GM23248 (cell line): ENCODE measurements around the gene VSTM2B.

Experiments
- EZH2 ChIP-seq: fragments of 200-600 bp; sonication (generic); IDR thresholded peaks from 2 replicates; pipeline ENCODE4 v1.6.1; 2018; ENCODE audit warnings: antibody characterized with exemption, mild to moderate bottlenecking; ENCODE audit not compliant: insufficient read depth, poor library complexity, severe bottlenecking
- EZH2phosphoT487 ChIP-seq: fragments of 200-600 bp; sonication (generic); IDR thresholded peaks from 2 replicates; pipeline ENCODE4 v1.6.1; 2018; ENCODE audit warnings: antibody characterized with exemption, moderate library complexity, mild to moderate bottlenecking, low read depth; ENCODE audit not compliant: insufficient read depth

DNA sequence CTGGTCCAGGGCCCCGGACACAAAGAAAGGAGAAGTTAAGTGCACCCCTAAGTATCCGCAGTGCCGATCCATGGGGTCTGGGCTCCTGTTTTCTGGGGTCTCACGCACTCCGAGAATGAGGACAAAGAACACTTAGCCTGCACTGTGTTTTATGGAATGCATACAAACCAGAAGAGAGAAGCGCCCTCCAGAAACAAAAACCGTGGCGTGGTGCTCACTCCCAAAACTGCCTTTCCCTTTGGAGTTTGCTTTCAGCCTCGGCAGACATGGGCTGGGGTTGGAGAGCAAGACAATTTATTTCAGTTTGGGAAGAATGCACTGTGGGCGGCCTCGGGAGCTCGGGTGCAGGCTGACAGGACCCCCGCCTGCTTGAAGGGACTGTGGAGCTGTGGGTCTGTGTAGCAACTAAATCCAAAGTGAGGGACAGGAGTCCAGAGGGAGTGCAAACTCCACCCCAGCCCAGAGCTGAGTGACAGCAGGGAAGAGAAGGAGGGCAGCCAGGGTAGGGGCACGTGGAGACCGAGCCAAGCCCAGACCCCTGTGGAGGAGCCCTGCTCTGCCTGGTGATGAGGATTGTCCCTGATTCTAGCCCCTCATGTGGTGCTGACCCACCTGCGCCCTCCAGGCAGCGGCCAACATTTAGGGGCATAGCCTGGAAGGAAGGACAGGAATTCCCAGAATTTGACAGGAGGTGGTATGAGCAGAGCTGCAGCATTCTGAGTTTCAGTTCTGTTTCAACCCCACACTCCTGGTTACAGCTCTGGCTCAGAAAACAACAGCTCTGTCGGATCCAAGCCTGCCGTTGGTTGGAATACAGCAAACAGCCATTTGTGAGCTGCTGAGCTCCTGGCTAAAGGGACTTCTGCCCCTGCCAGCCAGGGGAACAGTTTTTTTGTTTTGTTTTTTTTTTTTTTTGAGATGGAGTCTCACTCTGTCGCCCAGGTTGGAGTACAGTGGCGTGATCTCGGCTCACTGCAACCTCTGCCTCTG is 42.5 kb downstream of the VSTM2B start:
- TF ChIP-seq EZH2 = no peak
- no peak for TF ChIP-seq EZH2phosphoT487
